PC-9 (cell line): Measurements from ENCODE around the gene ZCCHC10.

Experiments
- CTCF ChIP-seq: fragments of 200-600 bp; sonication (generic); conservative IDR thresholded peaks from 2 replicates; pipeline ENCODE4 v1.6.1; 2017; ENCODE audit warnings: mixed run types, antibody characterized with exemption, mild to moderate bottlenecking, moderate library complexity
- EZH2 ChIP-seq: fragments of 200-600 bp; sonication (generic); IDR thresholded peaks from 2 replicates; pipeline ENCODE4 v1.8.0; 2017; ENCODE audit warnings: antibody characterized with exemption, low read depth

GRCh38 chr5:133015466-133015865, 10.9 kb downstream of the ZCCHC10 start:
- TF ChIP-seq CTCF (no peak), EZH2 (no peak)
